ENCODE data around the gene ATOH8. TPM values are rescaled to one million over a fixed set of nuclear protein-coding genes. Genes with fewer than 3 reads are reported as not detected.

Gene ATOH8
- total RNA-seq, 2 experiments from 2014 or later, result 0.44 TPM; not detected in 1

DNA sequence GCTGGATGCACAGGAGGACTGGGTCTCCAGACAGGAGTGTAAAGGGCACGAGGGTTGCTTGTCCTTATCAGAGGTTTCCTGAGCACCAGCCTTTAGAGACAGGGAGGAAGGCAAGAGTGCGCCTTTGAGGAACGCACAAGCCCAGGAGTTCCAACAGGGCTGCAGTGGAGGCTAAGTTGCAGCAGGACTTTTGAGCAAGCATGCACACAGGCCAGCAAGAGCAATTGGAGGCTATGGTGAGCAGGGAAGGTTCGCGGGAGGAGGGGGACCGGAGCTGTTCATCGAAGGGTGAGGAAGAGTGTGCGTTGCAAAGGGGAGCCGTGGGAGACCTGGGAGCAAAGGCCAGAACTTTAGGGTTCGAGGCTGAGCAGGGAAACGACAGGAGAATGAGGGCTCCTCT, 2.2 kb upstream of the ATOH8 start:
- ChIA-PET CTCF (ENCODE audit: unreplicated experiment) (no interaction called here), POLR2A (no interaction called here)
- Histone ChIP-seq H3K4me2 (ENCODE audit: low read length) (no peak overlapping the region), H4K20me1 (ENCODE audit: insufficient read depth, low read length) (no peaks in the 10 kb centered on the region), H3K4me3 (ENCODE audit: low read depth, low read length, poor library complexity, severe bottlenecking) (no peak overlapping the region), H3K9me2 (ENCODE audit: insufficient read depth, low read length) (no peaks in the 10 kb centered on the region), H3K4me1 (ENCODE audit: insufficient read depth, low read length, poor library complexity, severe bottlenecking) (peaks cover 9% of the 10 kb centered on the region), H3K27ac (ENCODE audit: low read depth, low read length, poor library complexity, severe bottlenecking) (no peak overlapping the region), H3K79me2 (ENCODE audit: insufficient read depth, low read depth, low read length) (no peaks in the 10 kb centered on the region), H3K9me3 (ENCODE audit: low read length) (no peaks in the 10 kb centered on the region), H2AFZ (ENCODE audit: low read length) (no peak overlapping the region), H3K36me3 (ENCODE audit: insufficient read depth, low read length) (no peaks in the 10 kb centered on the region)
- intact Hi-C loops (cut with micrococcal nuclease; ENCODE audit: unreplicated experiment), result no loop called here
- TF ChIP-seq, protein P1, sequence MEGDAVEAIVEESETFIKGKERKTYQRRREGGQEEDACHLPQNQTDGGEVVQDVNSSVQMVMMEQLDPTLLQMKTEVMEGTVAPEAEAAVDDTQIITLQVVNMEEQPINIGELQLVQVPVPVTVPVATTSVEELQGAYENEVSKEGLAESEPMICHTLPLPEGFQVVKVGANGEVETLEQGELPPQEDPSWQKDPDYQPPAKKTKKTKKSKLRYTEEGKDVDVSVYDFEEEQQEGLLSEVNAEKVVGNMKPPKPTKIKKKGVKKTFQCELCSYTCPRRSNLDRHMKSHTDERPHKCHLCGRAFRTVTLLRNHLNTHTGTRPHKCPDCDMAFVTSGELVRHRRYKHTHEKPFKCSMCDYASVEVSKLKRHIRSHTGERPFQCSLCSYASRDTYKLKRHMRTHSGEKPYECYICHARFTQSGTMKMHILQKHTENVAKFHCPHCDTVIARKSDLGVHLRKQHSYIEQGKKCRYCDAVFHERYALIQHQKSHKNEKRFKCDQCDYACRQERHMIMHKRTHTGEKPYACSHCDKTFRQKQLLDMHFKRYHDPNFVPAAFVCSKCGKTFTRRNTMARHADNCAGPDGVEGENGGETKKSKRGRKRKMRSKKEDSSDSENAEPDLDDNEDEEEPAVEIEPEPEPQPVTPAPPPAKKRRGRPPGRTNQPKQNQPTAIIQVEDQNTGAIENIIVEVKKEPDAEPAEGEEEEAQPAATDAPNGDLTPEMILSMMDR (conservative IDR thresholded peaks at IDR 0.05; ENCODE audit: low read length), result no peak
- no peak for TF ChIP-seq EZH2phosphoT487 (IDR thresholded peaks at IDR 0.05; ENCODE audit: borderline replicate concordance, low read depth, low read length)
- no peak for DNase-seq (ENCODE audit: low spot score)
- no TSS peak for BruUV-seq (replicated peaks)

DNA sequence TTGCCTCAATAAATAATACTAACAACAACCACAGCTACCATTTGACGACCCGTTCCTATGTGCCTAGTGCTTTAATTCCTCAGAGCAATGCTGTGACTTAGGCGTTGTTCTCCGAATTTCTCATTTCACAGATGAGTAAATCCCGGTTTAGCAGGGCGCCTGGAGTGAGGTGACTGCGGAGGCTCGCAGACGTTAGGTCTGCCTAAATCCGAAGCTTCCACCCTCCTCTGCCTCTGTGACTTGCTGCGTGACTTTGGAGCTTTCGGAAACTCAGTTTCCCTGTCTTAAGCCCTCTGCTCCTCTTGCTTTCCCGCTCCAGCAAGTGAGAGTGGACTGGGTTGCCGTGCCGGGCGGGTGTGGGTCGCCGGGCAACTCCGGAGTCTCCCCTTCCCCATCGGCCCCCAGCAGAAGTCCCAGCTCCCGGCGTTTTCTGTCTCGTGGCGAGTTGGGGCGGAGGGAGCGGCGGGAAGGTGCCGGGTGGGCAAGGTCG, 711 bp upstream of the ATOH8 start:
- ChIA-PET CTCF (ENCODE audit: unreplicated experiment) (interaction anchor here (0.5 kb wide), 1 partner anchor 426 kb away, joined by 3 read pairs; no protein-coding TSS in a partner anchor), POLR2A (interaction anchor here (0.5 to 0.6 kb wide), 2 partner anchors 50 to 214 kb away, joined by 3 to 4 read pairs; partner anchors contain the start of gene MAT2A)
- Histone ChIP-seq H3K36me3 (ENCODE audit: insufficient read depth, low read length) (no peaks in the 10 kb centered on the region), H3K4me2 (ENCODE audit: low read length) (peak overlapping the region; percentile 59), H2AFZ (ENCODE audit: low read length) (0 out of 2 replicates have a peak overlapping the region, but pooled peaks have one; percentile 38), H3K4me1 (ENCODE audit: insufficient read depth, low read length, poor library complexity, severe bottlenecking) (peaks cover 5% of the 10 kb centered on the region), H3K4me3 (ENCODE audit: low read depth, low read length, poor library complexity, severe bottlenecking) (peak overlapping the region; percentile 60), H3K27ac (ENCODE audit: low read depth, low read length, poor library complexity, severe bottlenecking) (no peak overlapping the region), H3K79me2 (ENCODE audit: insufficient read depth, low read depth, low read length) (no peaks in the 10 kb centered on the region), H3K9me2 (ENCODE audit: insufficient read depth, low read length) (no peaks in the 10 kb centered on the region), H4K20me1 (ENCODE audit: insufficient read depth, low read length) (no peaks in the 10 kb centered on the region), H3K9me3 (ENCODE audit: low read length) (no peaks in the 10 kb centered on the region)
- DNase-seq (ENCODE audit: low spot score), result no peak
- no peak for TF ChIP-seq EZH2phosphoT487 (IDR thresholded peaks at IDR 0.05; ENCODE audit: borderline replicate concordance, low read depth, low read length)
- TF ChIP-seq, protein P1 (conservative IDR thresholded peaks at IDR 0.05; ENCODE audit: low read length), result no peak
- intact Hi-C loops (cut with micrococcal nuclease; ENCODE audit: unreplicated experiment), result no loop called here
- BruUV-seq (replicated peaks), result no TSS peak

DNA sequence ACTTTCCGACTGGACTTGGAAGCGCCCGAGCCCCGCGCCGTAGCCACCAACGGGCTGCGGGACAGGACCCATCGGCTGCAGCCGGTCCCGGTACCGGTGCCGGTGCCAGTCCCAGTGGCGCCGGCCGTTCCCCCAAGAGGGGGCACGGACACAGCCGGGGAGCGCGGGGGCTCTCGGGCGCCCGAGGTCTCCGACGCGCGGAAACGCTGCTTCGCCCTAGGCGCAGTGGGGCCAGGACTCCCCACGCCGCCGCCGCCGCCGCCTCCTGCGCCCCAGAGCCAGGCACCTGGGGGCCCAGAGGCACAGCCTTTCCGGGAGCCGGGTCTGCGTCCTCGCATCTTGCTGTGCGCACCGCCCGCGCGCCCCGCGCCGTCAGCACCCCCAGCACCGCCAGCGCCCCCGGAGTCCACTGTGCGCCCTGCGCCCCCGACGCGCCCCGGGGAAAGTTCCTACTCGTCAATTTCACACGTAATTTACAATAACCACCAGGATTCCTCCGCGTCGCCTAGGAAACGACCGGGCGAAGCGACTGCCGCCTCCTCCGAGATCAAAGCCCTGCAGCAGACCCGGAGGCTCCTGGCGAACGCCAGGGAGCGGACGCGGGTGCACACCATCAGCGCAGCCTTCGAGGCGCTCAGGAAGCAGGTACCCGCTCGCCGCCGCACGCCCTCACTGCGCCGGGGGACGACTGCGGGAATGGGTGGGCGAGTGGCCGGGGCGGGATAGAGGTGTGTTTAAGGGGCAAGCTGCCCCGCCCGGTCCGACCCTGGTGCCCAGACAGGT, 713 bp downstream of the ATOH8 start:
- TF ChIP-seq, protein P1 (conservative IDR thresholded peaks at IDR 0.05; ENCODE audit: low read length), result 0 out of 2 replicates have a peak, but pooled peaks have one; percentile 35
- TF ChIP-seq EZH2phosphoT487 (IDR thresholded peaks at IDR 0.05; ENCODE audit: borderline replicate concordance, low read depth, low read length), result no peak
- no TSS peak for BruUV-seq (replicated peaks)
- CTCF ChIA-PET (ENCODE audit: unreplicated experiment), result interaction anchor here (0.5 kb wide), 1 partner anchor 317 kb away, joined by 3 read pairs; no protein-coding TSS in a partner anchor
- Histone ChIP-seq H3K9me2 (ENCODE audit: insufficient read depth, low read length) (no peaks in the 10 kb centered on the region), H3K36me3 (ENCODE audit: insufficient read depth, low read length) (no peaks in the 10 kb centered on the region), H3K27ac (ENCODE audit: low read depth, low read length, poor library complexity, severe bottlenecking) (no peak overlapping the region), H2AFZ (ENCODE audit: low read length) (no peak overlapping the region), H3K79me2 (ENCODE audit: insufficient read depth, low read depth, low read length) (no peaks in the 10 kb centered on the region), H3K4me1 (ENCODE audit: insufficient read depth, low read length, poor library complexity, severe bottlenecking) (no peaks in the 10 kb centered on the region), H3K4me3 (ENCODE audit: low read depth, low read length, poor library complexity, severe bottlenecking) (peak overlapping the region; percentile 60), H4K20me1 (ENCODE audit: insufficient read depth, low read length) (no peaks in the 10 kb centered on the region), H3K4me2 (ENCODE audit: low read length) (peak overlapping the region; percentile 59; the same call in 1 of the 2 replicates), H3K9me3 (ENCODE audit: low read length) (no peaks in the 10 kb centered on the region)
- intact Hi-C loops (cut with micrococcal nuclease; ENCODE audit: unreplicated experiment), result no loop called here
- no peak for DNase-seq (ENCODE audit: low spot score)
- POLR2A ChIA-PET, result no interaction called here
